H1 (cell line): ENCODE measurements around the gene FAM50A.

Experiments used
- CTCF ChIP-seq, 3 experiments: IDR thresholded peaks; 1 replicate in 2 of 3; 2 replicates in 1 of 3; pipeline versions ENCODE4 v1.5.1 to v1.6.1; 2011; ENCODE audit warnings: low read length in 3 of 3, mild to moderate bottlenecking in 3 of 3, inconsistent platforms in 2 of 3, low read depth in 1 of 3, moderate library complexity in 1 of 3; ENCODE audit not compliant: insufficient read depth in 1 of 3; ENCODE audit errors: control extremely low read depth in 1 of 3
- FOSL1 ChIP-seq: IDR thresholded peaks from 2 replicates; pipeline ENCODE4 v1.6.1; 2011; ENCODE audit warnings: mild to moderate bottlenecking, low read depth, low read length, moderate library complexity; ENCODE audit not compliant: insufficient read depth
- GABPA ChIP-seq: IDR thresholded peaks from 2 replicates; pipeline ENCODE4 v1.6.1; 2011; ENCODE audit warnings: mild to moderate bottlenecking, low read length, moderate library complexity, borderline replicate concordance; ENCODE audit not compliant: insufficient read depth
- JUND ChIP-seq: IDR thresholded peaks from 2 replicates; pipeline ENCODE4 v1.6.1; 2011; ENCODE audit warnings: mild to moderate bottlenecking, improper control_type of control experiment, low read length
- POLR2AphosphoS5 ChIP-seq: IDR thresholded peaks from 2 replicates; pipeline ENCODE4 v1.6.1; 2011; ENCODE audit warnings: low read depth, low read length
- SAP30 ChIP-seq: fragments of 300-600 bp; sonication (generic); IDR thresholded peaks from 2 replicates; pipeline ENCODE4 v1.7.1; 2012; ENCODE audit warnings: low read length, moderate library complexity, mild to moderate bottlenecking, inconsistent platforms; ENCODE audit not compliant: insufficient read depth, insufficient replicate concordance
- SP1 ChIP-seq: IDR thresholded peaks from 2 replicates; pipeline ENCODE4 v1.6.1; 2011; ENCODE audit warnings: low read depth, low read length
- TAF1 ChIP-seq: IDR thresholded peaks from 2 replicates; pipeline ENCODE4 v1.6.1; 2011; ENCODE audit warnings: mild to moderate bottlenecking, low read depth, low read length
- TBP ChIP-seq: IDR thresholded peaks from 2 replicates; pipeline ENCODE4 v1.6.1; 2011; ENCODE audit warnings: low read depth, low read length, improper control_type of control experiment
- ZNF274 ChIP-seq: IDR thresholded peaks from 2 replicates; pipeline ENCODE4 v1.7.0; 2012; ENCODE audit warnings: low read length, borderline replicate concordance; ENCODE audit errors: extremely low read depth

GRCh38 chrX:154483325-154483724 is 39.4 kb downstream of the FAM50A start:
- TF ChIP-seq GABPA (no peak), JUND (no peak), ZNF274 (no peak), POLR2AphosphoS5 (no peak), FOSL1 (no peak), SP1 (no peak), TAF1 (no peak), TBP (no peak), CTCF (IDR thresholded peaks at IDR 0.05; ENCODE audit: control extremely low read depth in 1 of 3, insufficient read depth in 1 of 3, low read depth in 1 of 3, low read length in 3 of 3) (no peak), SAP30 (no peak)
